HepG2 (cell line): ENCODE measurements around the gene AMN. TPM values are rescaled to one million over a fixed set of nuclear protein-coding genes. Genes with fewer than 3 reads are reported as not detected.

Experiments
- ATAC-seq: fragments of 200-7000 bp; cut with Tn5 transposase; 3 replicates; pipeline ENCODE4 v1.9.1; 2020; ENCODE audit warnings: mild to moderate bottlenecking, moderate library complexity
- BruUV-seq: library from RNA; stranded (reverse); fragments of 400-500 nt; replicated peaks from 2 replicates; lab custom pipeline; 2021; lab: Mats Ljungman, UMichigan
- CTCF ChIA-PET: fragments of 300-600 bp; formaldehyde crosslinking; extraction: SDS; loops from one replicate; lab custom pipeline; 2021; ENCODE audit warnings: low total read pairs, inconsistent platforms, low intra/inter-chr PET ratio; lab: Yijun Ruan, JAX
- POLR2A ChIA-PET: fragments of 350-600 bp; sonication (Branson Sonifier 250); formaldehyde crosslinking; loops from one replicate; lab custom pipeline; 2020; ENCODE audit warnings: antibody characterized with exemption, inconsistent platforms; lab: Yijun Ruan, JAX
- DNase-seq: peaks from one replicate; pipeline ENCODE4 v3.0.0-alpha.2; 2015; ENCODE audit warnings: low spot score
- FAIRE-seq: peaks from 3 replicates; lab custom pipeline; 2011; peaks lifted over from hg19 to GRCh38; lab: Jason Lieb, UNC
- H2AFZ ChIP-seq: one replicate; pipeline ENCODE4 v1.6.1; 2011; ENCODE audit warnings: low read length, inconsistent platforms
- H3K27ac ChIP-seq: fragments of 300-600 bp; 3 replicates; pipeline ENCODE4 v1.8.0; 2011; ENCODE audit warnings: mixed run types, mild to moderate bottlenecking, mixed read lengths, low read length, inconsistent platforms; ENCODE audit not compliant: insufficient read depth; ENCODE audit errors: extremely low read length
- H3K27me3 ChIP-seq, 2 experiments: fragments of 200-600 bp in 1 of 2; 2 replicates in 1 of 2; 3 replicates in 1 of 2; pipeline versions ENCODE4 v1.6.0 to v1.8.0; 2011; ENCODE audit warnings: low read length in 2 of 2, mild to moderate bottlenecking in 2 of 2, moderate library complexity in 2 of 2, inconsistent platforms in 1 of 2; ENCODE audit not compliant: insufficient read depth in 2 of 2, control insufficient read depth in 1 of 2
- H3K36me3 ChIP-seq, 2 experiments: fragments of 200-600 bp in 1 of 2; replicated peaks in 1 of 2; 2 replicates in 1 of 2; 3 replicates in 1 of 2; pipeline versions ENCODE4 v1.5.1 to v1.8.0; 2011; ENCODE audit warnings: low read length in 2 of 2, inconsistent platforms in 1 of 2; ENCODE audit not compliant: insufficient read depth in 2 of 2, control insufficient read depth in 1 of 2
- H3K4me1 ChIP-seq: 2 replicates; pipeline ENCODE4 v1.5.1; 2012; ENCODE audit warnings: low read length, inconsistent platforms; ENCODE audit not compliant: insufficient read depth
- H3K4me2 ChIP-seq: 2 replicates; pipeline ENCODE4 v1.6.0; 2011; ENCODE audit warnings: low read depth, low read length, inconsistent platforms
- H3K4me3 ChIP-seq, 3 experiments: fragments of 200-600 bp in 1 of 3; sonication (generic), shearing (Covaris generic) in 1 of 3; replicated peaks in 1 of 3; 2 replicates each; pipeline ENCODE4 v1.5.1; 2011 to 2016; ENCODE audit warnings: low read length in 3 of 3, inconsistent platforms in 2 of 3, low read depth in 2 of 3, mild to moderate bottlenecking in 2 of 3, control low read depth in 1 of 3, mixed read lengths in 1 of 3; ENCODE audit not compliant: insufficient read depth in 1 of 3
- H3K79me2 ChIP-seq: one replicate; pipeline ENCODE4 v1.6.1; 2011; ENCODE audit warnings: low read length, inconsistent platforms; ENCODE audit not compliant: insufficient read depth
- H3K9ac ChIP-seq: 2 replicates; pipeline ENCODE4 v1.6.0; 2011; ENCODE audit warnings: mild to moderate bottlenecking, low read depth, low read length, inconsistent platforms; ENCODE audit not compliant: insufficient read depth
- H3K9me3 ChIP-seq: 2 replicates; pipeline ENCODE4 v1.5.1; 2012; ENCODE audit warnings: mild to moderate bottlenecking, low read length
- H4K20me1 ChIP-seq: 2 replicates; pipeline ENCODE4 v1.6.0; 2011; ENCODE audit warnings: inconsistent platforms, mild to moderate bottlenecking, low read length, moderate library complexity; ENCODE audit not compliant: insufficient read depth
- ATRX ChIP-seq: sonication (generic); formaldehyde crosslinking; IDR thresholded peaks from 2 replicates; pipeline ENCODE4 v1.4.0; 2020; ENCODE audit warnings: missing genetic modification reagents, borderline replicate concordance
- BCL3 ChIP-seq: sonication (generic); formaldehyde crosslinking; IDR thresholded peaks from 2 replicates; pipeline ENCODE4 v1.5.1; 2020; ENCODE audit warnings: mild to moderate bottlenecking, missing genetic modification reagents, moderate library complexity
- BORCS8-MEF2B ChIP-seq: sonication (generic); formaldehyde crosslinking; IDR thresholded peaks from 2 replicates; pipeline ENCODE4 v1.8.0; 2022; ENCODE audit warnings: mild to moderate bottlenecking, missing genetic modification reagents
- CREB3 ChIP-seq: sonication (generic); formaldehyde crosslinking; IDR thresholded peaks from 2 replicates; pipeline ENCODE4 v1.5.0; 2020; ENCODE audit warnings: missing genetic modification reagents
- ELF4 ChIP-seq: sonication (generic); formaldehyde crosslinking; IDR thresholded peaks from 2 replicates; pipeline ENCODE4 v1.5.0; 2020; ENCODE audit warnings: missing genetic modification reagents, mild to moderate bottlenecking, moderate library complexity, borderline replicate concordance
- FOXO4 ChIP-seq: sonication (generic); formaldehyde crosslinking; conservative IDR thresholded peaks from 2 replicates; pipeline ENCODE4 v1.8.1; 2023; ENCODE audit warnings: missing genetic modification reagents
- FOXP1 ChIP-seq, 2 experiments: fragments of 450-650 bp in 1 of 2; IDR thresholded peaks; 2 replicates each; pipeline ENCODE4 v1.6.1; 2017 to 2018; ENCODE audit warnings: antibody characterized with exemption in 1 of 2
- HCFC1 ChIP-seq: fragments of 150-350 bp; IDR thresholded peaks from 2 replicates; pipeline ENCODE4 v1.6.1; 2014; ENCODE audit warnings: low read depth, low read length
- HDAC1 ChIP-seq: sonication (generic); formaldehyde crosslinking; IDR thresholded peaks from 2 replicates; pipeline ENCODE4 v1.5.1; 2020; ENCODE audit warnings: mild to moderate bottlenecking, missing genetic modification reagents
- KAT7 ChIP-seq: IDR thresholded peaks from 2 replicates; pipeline ENCODE4 v1.6.1; 2018; ENCODE audit warnings: borderline replicate concordance, missing compliant biosample characterization
- KAT8 ChIP-seq: IDR thresholded peaks from 2 replicates; pipeline ENCODE4 v1.6.1; 2016; ENCODE audit warnings: missing genetic modification reagents, missing compliant biosample characterization
- MAX ChIP-seq: IDR thresholded peaks from 2 replicates; pipeline ENCODE4 v1.6.1; 2012; ENCODE audit warnings: inconsistent platforms
- NFE2L1 ChIP-seq: sonication (generic); formaldehyde crosslinking; IDR thresholded peaks from 2 replicates; pipeline ENCODE4 v1.4.0; 2020; ENCODE audit warnings: missing genetic modification reagents, mild to moderate bottlenecking, borderline replicate concordance
- ZBTB38 ChIP-seq: sonication (generic); formaldehyde crosslinking; IDR thresholded peaks from 2 replicates; pipeline ENCODE4 v1.5.1; 2020; ENCODE audit warnings: mild to moderate bottlenecking, missing genetic modification reagents
- ZFX ChIP-seq: sonication (generic); formaldehyde crosslinking; IDR thresholded peaks from 2 replicates; pipeline ENCODE4 v1.4.0; 2020; ENCODE audit warnings: mild to moderate bottlenecking, low read depth, missing genetic modification reagents, moderate library complexity
- ZNF205 ChIP-seq: IDR thresholded peaks from 2 replicates; pipeline ENCODE4 v1.6.1; 2018; ENCODE audit warnings: missing biosample characterization, missing genetic modification reagents
- ZNF747 ChIP-seq: sonication (generic); formaldehyde crosslinking; IDR thresholded peaks from 2 replicates; pipeline ENCODE4 v1.8.1; 2023; ENCODE audit warnings: missing genetic modification reagents, mild to moderate bottlenecking, borderline replicate concordance
- ZNF772 ChIP-seq: sonication (generic); formaldehyde crosslinking; IDR thresholded peaks from 2 replicates; pipeline ENCODE4 v1.5.0; 2020; ENCODE audit warnings: mild to moderate bottlenecking, missing genetic modification reagents
- ZNF781 ChIP-seq: sonication (generic); formaldehyde crosslinking; IDR thresholded peaks from 2 replicates; pipeline ENCODE4 v1.5.1; 2020; ENCODE audit warnings: borderline replicate concordance, mild to moderate bottlenecking, missing genetic modification reagents; ENCODE audit errors: not compliant biosample characterization
- WGBS: methylation state at CpG from one replicate; pipeline ENCODE4 v1.1.6; 2017; ENCODE audit warnings: low lambda C conversion rate; 5-methylcytosine and 5-hydroxymethylcytosine counted together
- in situ Hi-C: cut with HindIII; loops from 2 replicates; pipeline ENCODE4 v1.10.0; 2017; ENCODE audit warnings: low pct_unique_long_range_greater_than_20kb; ENCODE audit not compliant: extremely low pct_ligation_motif_present
- intact Hi-C: fragments of 100-400 bp; cut with micrococcal nuclease; formaldehyde crosslinking; loops from one replicate; pipeline ENCODE4 v1.10.0; 2022; ENCODE audit not compliant: unreplicated experiment
- polyA plus RNA-seq, 8 experiments: library from polyadenylated mRNA; depleted of rRNA in 3 of 8; stranded (reverse) in 7 of 8; unstranded in 1 of 8; fragments of >200 nt; fragmentation: Illumina TruSeq in 4 of 8; extraction: Trizol in 4 of 8; gene quantifications; 2 replicates each; pipeline versions ENCODE4 v1.2.1 to v1.2.3, GENCODE V29; 2011 to 2016; ENCODE audit warnings: low read depth in 4 of 8, missing spikeins in 1 of 8, mixed read lengths in 1 of 8; ENCODE audit not compliant: insufficient read depth in 1 of 8
- total RNA-seq, 5 experiments: library from RNA; depleted of rRNA; stranded (reverse); fragments of >200 nt; fragmentation: Illumina TruSeq; extraction: Trizol; gene quantifications; 2 replicates each; pipeline ENCODE4 v1.2.3, GENCODE V29; 2016; ENCODE audit warnings: low read depth in 1 of 5

Gene AMN
- total and polyA plus RNA-seq, 2 of the 13 experiments (the other 11 are each of a cell fraction or from before 2014, with no cell fraction given), result 9.8 to 33.1 TPM

- TF ChIP-seq BCL3 (CRISPR knock-in tag), result peak; percentile 88
- TF ChIP-seq BORCS8-MEF2B, result peak; percentile 77
- TF ChIP-seq CREB3 (CRISPR knock-in tag), result no peak
- TF ChIP-seq ZNF772 (CRISPR knock-in tag), result peak; percentile 83
- TF ChIP-seq ATRX (CRISPR knock-in tag), result no peak
- peak; percentile 86; the same call in 1 of the 2 replicates for TF ChIP-seq KAT7 (CRISPR knock-in tag)
Observed at GRCh38 chr14:102922490-102923200, at the start of gene AMN (continued).

- intact Hi-C loops, result loop anchor here (10.0 kb wide), 1 partner anchor 98 kb away; the partner anchor contains the start of gene TRAF3
- CTCF ChIA-PET, result no interaction called here
- TF ChIP-seq ZNF205 (CRISPR knock-in tag), result 0 out of 2 replicates have a peak, but pooled peaks have one; percentile 0
- TF ChIP-seq NFE2L1 (CRISPR knock-in tag), result no peak
- 0 out of 2 replicates have a peak, but pooled peaks have one; percentile 35 for TF ChIP-seq FOXO4
- 0 out of 2 replicates have a peak, but pooled peaks have one; percentile 4 for TF ChIP-seq ELF4 (CRISPR knock-in tag)
- TF ChIP-seq ZNF747 (CRISPR knock-in tag), result no peak
- TF ChIP-seq HCFC1, result no peak
- TF ChIP-seq ZNF781 (CRISPR knock-in tag), result peak; percentile 76
- TF ChIP-seq FOXP1 (IDR thresholded peaks at IDR 0.05), result no peak
- no peak for TF ChIP-seq FOXP1 (CRISPR knock-in tag; IDR thresholded peaks at IDR 0.05)
- TF ChIP-seq KAT8, result no peak
- TF ChIP-seq MAX, result 0 out of 2 replicates have a peak, but pooled peaks have one; percentile 62
- TF ChIP-seq ZBTB38 (CRISPR knock-in tag), result peak; percentile 72; the same call in 1 of the 2 replicates
- peak; percentile 39; the same call in 1 of the 2 replicates for TF ChIP-seq ZFX (CRISPR knock-in tag)
- TF ChIP-seq HDAC1, result 0 out of 2 replicates have a peak, but pooled peaks have one; percentile 4
Observed at GRCh38 chr14:102873131-102873530, 49.3 kb upstream of the AMN start.

More at GRCh38 chr14:102873131-102873530, 49.3 kb upstream of the AMN start:
- Histone ChIP-seq H3K4me1 (peaks cover 60% of the 10 kb centered on the region), H3K27me3 (no peaks in the 10 kb centered on the region), H4K20me1 (no peaks in the 10 kb centered on the region), H3K27ac (peak overlapping the region; percentile 17), H3K36me3 (peaks cover 1 to 35% of the 10 kb centered on the region in 2 experiments; a peak in 3 of 5 replicates), H3K4me2 (no peak overlapping the region; the same call in 1 of the 2 replicates), H3K9me3 (no peaks in the 10 kb centered on the region), H2AFZ (no peak overlapping the region), H3K9ac (no peak overlapping the region), H3K4me3 (no peak overlapping the region), H3K79me2 (no peaks in the 10 kb centered on the region)
- in situ Hi-C loops, result no loop called here
- no TSS peak for BruUV-seq
- DNase-seq (no peak), ATAC-seq (peak; percentile 60), FAIRE-seq (no peak)
- 66% methylated on average over 7 of the region's 7 CpGs for WGBS
- POLR2A ChIA-PET, result interaction anchor here (0.7 to 1.0 kb wide), 3 partner anchors 24 to 97 kb away, joined by 3 to 5 read pairs (median 4); no protein-coding TSS in a partner anchor
